Endothelial cell of hepatic sinusoid (primary cell): ENCODE data around the gene CA14.
"Not testable (repeated sequence)": the region's sequence is repeated elsewhere in the genome, so short reads cannot be mapped to it uniquely, and the experiment has no call there.

Experiments used
- in situ Hi-C: cut with HindIII; loops from 2 replicates; pipeline ENCODE4 v1.10.0; 2017; ENCODE audit warnings: low sequenced_read_pairs

The CA14 gene

DNA sequence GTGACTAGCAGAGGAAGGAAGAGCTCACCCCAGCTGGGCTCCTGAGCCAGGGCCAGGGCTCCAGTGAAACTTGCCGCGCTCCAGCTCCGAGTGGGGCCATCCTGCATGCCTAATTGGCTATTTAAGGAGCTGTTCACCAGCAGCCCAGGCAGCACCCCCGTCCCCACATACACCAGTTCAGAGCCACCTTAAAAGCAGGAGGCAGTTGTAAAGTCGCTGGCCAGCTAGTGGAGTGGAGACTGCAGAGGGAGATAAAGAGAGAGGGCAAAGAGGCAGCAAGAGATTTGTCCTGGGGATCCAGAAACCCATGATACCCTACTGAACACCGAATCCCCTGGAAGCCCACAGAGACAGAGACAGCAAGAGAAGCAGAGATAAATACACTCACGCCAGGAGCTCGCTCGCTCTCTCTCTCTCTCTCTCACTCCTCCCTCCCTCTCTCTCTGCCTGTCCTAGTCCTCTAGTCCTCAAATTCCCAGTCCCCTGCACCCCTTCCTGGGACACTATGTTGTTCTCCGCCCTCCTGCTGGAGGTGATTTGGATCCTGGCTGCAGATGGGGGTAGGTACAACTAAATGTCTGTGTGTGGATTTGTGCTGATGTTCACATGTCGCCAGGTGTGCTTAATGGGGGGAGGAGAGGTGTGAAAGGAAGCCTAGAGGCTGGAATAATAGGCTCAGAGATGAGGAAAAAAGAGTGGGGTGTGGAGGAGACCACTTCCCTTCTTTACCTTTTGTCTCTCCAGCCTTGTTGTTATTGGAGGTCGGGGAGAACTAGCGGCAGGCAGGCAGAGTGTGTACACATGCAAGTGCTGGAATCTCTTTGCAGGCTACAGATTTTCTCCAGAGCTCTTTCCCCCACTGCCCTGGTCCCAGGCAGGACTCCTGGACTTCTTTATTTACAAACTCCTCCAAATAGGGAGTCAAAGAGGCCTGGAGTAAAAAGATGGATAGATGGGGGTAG, at the start of gene CA14:
Gene CA14 (plus strand): TSS at position 151 of the 962 bp plus-strand sequence. CDS start 355 bp downstream, at position 506.
- in situ Hi-C loops, result no loop called here

DNA sequence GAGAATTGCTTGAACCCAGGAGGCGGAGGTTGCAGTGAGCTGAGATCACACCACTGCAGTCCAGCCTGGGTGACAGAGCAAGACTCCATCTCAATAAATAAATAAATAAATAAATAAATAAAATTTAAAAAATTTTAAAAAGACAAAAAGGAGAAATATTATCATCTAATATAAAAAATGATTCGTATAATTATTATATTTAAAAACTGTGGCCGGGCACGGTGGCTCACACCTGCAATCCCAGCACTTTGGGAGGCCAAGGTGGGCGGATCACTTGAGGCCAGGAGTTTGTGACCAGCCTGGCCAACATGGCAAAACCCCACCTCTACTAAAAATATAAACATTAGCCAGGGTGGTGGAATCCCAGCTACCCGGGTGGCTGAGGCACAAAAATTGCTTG, 49.1 kb upstream of the CA14 start:
- in situ Hi-C loops, result not testable (repeated sequence)

- in situ Hi-C loops, result no loop called here
These were observed 47.5 kb upstream of the CA14 start for GRCh38 chr1:150210091-150210490.

- in situ Hi-C loops, result no loop called here
These were observed 46.9 kb upstream of the CA14 start for GRCh38 chr1:150210706-150211105.

GRCh38 chr1:150212070-150212469, 45.5 kb upstream of the CA14 start:
- in situ Hi-C loops, result no loop called here

DNA sequence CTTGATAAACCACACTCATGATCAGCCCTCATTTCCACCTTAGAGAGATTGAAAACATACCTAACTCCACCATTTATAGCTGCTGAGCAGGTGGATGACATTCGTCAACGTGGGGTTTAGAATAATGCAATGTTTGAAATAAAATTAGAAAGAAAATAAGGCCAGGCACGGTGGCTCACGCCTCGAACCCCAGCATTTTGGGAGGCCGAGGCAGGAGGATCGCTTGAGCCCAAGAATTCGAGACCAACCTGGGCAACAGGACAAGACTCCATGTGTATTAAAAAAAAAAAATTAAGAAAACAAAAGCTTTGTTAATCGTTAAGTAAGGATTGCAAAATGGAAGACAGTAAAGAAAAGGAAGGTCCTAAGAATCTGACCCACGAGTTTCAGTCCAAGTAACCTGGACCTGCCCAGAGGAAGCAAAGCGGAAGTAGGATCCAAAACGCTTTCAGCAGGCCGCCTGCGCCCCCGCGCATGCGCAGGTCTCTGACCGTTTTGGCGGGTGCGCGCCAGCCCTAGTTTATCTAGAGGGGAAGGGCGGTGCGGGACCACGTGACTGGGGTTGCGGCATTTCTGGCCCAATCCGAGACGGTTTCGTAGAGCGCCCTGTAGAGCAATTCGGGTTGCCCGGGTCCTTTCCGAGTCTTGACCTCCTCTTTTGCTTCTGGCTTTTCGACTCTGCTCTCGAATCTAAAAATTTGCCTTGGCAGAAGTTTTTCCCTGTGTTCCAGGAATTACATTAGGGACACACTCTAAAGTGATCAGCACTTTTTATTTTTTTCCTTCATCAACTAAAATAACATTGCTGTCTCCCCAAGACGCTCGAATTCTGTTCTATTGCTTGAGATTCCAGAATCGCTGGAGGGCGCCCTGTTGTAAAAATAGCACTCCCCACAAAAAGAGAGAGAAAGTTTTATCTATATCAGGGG, 44.1 kb upstream of the CA14 start:
- in situ Hi-C loops, result no loop called here

GRCh38 chr1:150214099-150214756, 43.3 kb upstream of the CA14 start:
- in situ Hi-C loops, result not testable (repeated sequence)

GRCh38 chr1:150215855-150216254, 41.7 kb upstream of the CA14 start:
- in situ Hi-C loops, result not testable (repeated sequence)

- in situ Hi-C loops, result no loop called here
These were observed 36.0 kb upstream of the CA14 start for GRCh38 chr1:150221552-150221951.

DNA sequence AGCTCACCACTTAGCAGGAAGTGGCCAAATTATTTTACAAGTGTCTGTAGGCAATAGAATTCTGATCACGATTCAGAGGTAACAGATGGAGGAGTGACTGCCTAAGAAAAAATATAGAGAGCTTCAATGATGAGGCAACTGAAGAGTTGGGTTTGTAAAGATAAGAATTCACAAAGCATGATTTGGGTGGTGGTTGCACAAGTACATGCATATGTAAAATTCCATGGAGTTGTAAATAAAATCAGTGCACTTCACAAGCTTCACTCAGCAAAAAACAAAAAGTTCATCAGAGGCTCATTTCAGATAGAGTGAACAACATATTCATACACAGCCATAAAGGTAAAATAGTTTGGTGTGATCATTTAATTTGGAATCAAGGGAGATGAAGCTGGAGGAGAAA, 32.6 kb upstream of the CA14 start:
- in situ Hi-C loops, result no loop called here

DNA sequence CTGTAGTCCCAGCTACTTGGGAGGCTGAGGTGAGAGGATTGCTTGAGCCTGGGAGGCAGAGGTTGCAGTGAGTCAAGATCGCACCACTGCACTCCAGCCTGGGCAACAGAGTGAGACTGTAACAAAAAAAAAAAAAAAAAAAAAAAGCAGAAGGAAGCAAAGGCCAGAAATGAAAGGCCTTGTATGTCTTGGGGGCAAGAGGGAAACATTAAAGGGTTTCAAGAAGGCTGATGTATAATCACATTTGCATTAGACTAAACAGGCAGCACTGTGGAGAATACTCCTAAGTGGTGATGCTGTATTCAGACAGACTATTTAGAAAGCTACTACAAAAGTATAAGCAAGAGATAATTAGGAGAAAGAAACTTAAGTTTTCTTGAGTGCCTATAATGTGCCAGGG, 32.0 kb upstream of the CA14 start:
- in situ Hi-C loops, result no loop called here

DNA sequence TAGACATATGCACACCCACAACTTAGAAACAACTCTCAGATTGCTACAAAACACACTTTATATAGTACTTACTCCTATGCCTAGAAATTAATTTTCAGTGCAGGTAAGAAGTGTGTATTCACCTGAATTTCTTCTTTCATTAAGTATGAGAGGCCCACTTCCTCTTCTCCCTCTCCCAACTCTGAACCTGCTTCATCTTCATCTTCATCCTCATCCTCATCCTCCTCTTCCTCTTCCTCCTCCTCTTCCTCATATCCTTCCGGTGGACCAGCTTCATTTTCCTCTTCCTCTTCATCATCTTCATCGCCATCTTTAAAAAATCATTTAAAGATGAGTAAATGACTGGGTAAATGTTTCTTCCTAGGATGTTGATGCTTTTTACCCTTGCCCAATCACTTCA, 31.1 kb upstream of the CA14 start:
- in situ Hi-C loops, result no loop called here

- in situ Hi-C loops, result no loop called here
These were observed 30.3 kb upstream of the CA14 start for GRCh38 chr1:150227228-150227627.

DNA sequence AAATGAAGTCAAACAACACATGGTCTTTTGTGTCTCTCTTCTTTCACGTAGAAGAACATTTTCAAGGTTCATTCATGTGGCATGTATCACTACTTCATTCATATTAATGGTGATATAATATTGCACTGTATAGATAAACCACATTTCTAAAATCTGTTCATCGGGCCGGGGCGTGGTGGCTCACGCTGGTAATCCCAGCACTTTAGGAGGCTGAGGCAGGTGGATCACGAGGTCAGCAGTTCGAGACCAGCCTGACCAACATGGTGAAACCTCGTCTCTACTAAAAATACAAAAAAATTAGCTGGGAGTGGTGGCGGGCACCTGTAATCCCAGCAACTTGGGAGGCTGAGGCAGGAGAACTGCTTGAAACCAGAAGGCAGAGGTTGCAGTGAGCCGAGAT, 29.3 kb upstream of the CA14 start:
- in situ Hi-C loops, result not testable (repeated sequence)

GRCh38 chr1:150232921-150233320, 24.7 kb upstream of the CA14 start:
- in situ Hi-C loops, result not testable (repeated sequence)

GRCh38 chr1:150233359-150234308, 23.9 kb upstream of the CA14 start:
- in situ Hi-C loops, result no loop called here

DNA sequence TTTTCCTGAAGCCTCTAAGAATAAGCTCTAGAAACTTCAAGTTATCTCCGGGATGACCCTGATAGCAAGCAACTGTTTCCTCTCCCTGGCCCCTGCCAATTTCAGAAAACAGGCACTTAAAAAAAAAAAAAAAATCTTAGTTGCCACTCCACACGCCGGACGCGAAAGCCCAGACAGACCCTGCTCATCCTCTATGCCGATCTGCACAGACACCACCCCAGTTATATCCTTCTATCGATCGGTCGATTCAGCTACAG, 23.3 kb upstream of the CA14 start:
- in situ Hi-C loops, result no loop called here

GRCh38 chr1:150234566-150235293, 22.8 kb upstream of the CA14 start:
- in situ Hi-C loops, result no loop called here

GRCh38 chr1:150235294-150235851, 22.2 kb upstream of the CA14 start:
- in situ Hi-C loops, result no loop called here
